Measurements from ENCODE around the gene RWDD3. TPM values are rescaled to one million over a fixed set of nuclear protein-coding genes. Genes with fewer than 3 reads are reported as not detected.

The RWDD3 gene
- total and polyA plus RNA-seq, 2 of the 13 experiments (the other 11 are each of a cell fraction or from before 2014, with no cell fraction given), result 18.3 to 21.2 TPM

- peak; percentile 10; the same call in 1 of the 2 replicates for TF ChIP-seq ETV5 (CRISPR knock-in tag; IDR thresholded peaks at IDR 0.05; ENCODE audit: borderline replicate concordance)
- TF ChIP-seq IKZF1 (IDR thresholded peaks at IDR 0.05), result no peak
These were observed 52.5 kb downstream of the RWDD3 start (continued) for GRCh38 chr1:95286479-95286878.

- DNase-seq (ENCODE audit: low spot score) (peak; percentile 13), FAIRE-seq (no peak), ATAC-seq (peak; percentile 87)
- WGBS (ENCODE audit: low lambda C conversion rate), result 20% methylated on average over 2 of the region's 2 CpGs
- POLR2A ChIA-PET, result no interaction called here
- no TSS peak for BruUV-seq (replicated peaks)
- Histone ChIP-seq H3K27ac (ENCODE audit: extremely low read length, insufficient read depth, low read length) (no peak overlapping the region), H2AFZ (ENCODE audit: low read length) (no peak overlapping the region), H3K4me2 (ENCODE audit: low read depth, low read length) (no peak overlapping the region), H3K36me3 (replicated peaks in 1 of 2; ENCODE audit: control insufficient read depth in 1 of 2, insufficient read depth in 2 of 2, low read length in 2 of 2) (no peaks in the 10 kb centered on the region; a peak in 1 of 5 replicates), H3K9me3 (ENCODE audit: low read length) (no peaks in the 10 kb centered on the region), H3K9ac (ENCODE audit: insufficient read depth, low read depth, low read length) (no peak overlapping the region), H3K4me1 (ENCODE audit: insufficient read depth, low read length) (peaks cover 20% of the 10 kb centered on the region), H3K27me3 (ENCODE audit: control insufficient read depth in 1 of 2, insufficient read depth in 2 of 2, low read length in 2 of 2) (peaks cover 0 to 3% of the 10 kb centered on the region in 2 experiments; a peak in 1 of 5 replicates), H3K79me2 (ENCODE audit: insufficient read depth, low read length) (no peaks in the 10 kb centered on the region), H4K20me1 (ENCODE audit: insufficient read depth, low read length) (no peaks in the 10 kb centered on the region), H3K4me3 (replicated peaks in 1 of 3; ENCODE audit: insufficient read depth in 1 of 3, low read depth in 2 of 3, low read length in 3 of 3) (no peak overlapping the region)
- CTCF ChIA-PET (ENCODE audit: low intra/inter-chr PET ratio, low total read pairs), result no interaction called here
- intact Hi-C loops (cut with micrococcal nuclease; ENCODE audit: unreplicated experiment), result no loop called here
- TF ChIP-seq ZNF292 (CRISPR knock-in tag; IDR thresholded peaks at IDR 0.05; ENCODE audit: borderline replicate concordance, low read depth) (no peak), ZBTB33 (CRISPR knock-in tag; IDR thresholded peaks at IDR 0.05) (no peak), ZNF414 (CRISPR knock-in tag; IDR thresholded peaks at IDR 0.05) (no peak), DNMT3B (CRISPR knock-in tag; conservative IDR thresholded peaks at IDR 0.05) (no peak), HMGA1 (CRISPR knock-in tag; conservative IDR thresholded peaks at IDR 0.05) (no peak), STAG1 (CRISPR knock-in tag; IDR thresholded peaks at IDR 0.05) (peak; percentile 63), CTCF (CRISPR knock-in tag; IDR thresholded peaks at IDR 0.05) (peak; percentile 62), PHF20 (CRISPR knock-in tag; IDR thresholded peaks at IDR 0.05) (no peak), ATF3 (CRISPR knock-in tag; IDR thresholded peaks at IDR 0.05) (no peak), ZNF619 (CRISPR knock-in tag; IDR thresholded peaks at IDR 0.05) (no peak)
- in situ Hi-C loops (cut with HindIII; ENCODE audit: extremely low pct_ligation_motif_present, low pct_unique_long_range_greater_than_20kb), result no loop called here
These were observed 53.1 kb downstream of the RWDD3 start for GRCh38 chr1:95287081-95287480.

All from HepG2 (cell line).